NCI-H69 (cell line): ENCODE data around the gene ESAM.

ENCODE experiments used
- DNase-seq: peaks from one replicate; lab custom pipeline; 2025; lab: John Stamatoyannopoulos, UW

Gene ESAM

DNA sequence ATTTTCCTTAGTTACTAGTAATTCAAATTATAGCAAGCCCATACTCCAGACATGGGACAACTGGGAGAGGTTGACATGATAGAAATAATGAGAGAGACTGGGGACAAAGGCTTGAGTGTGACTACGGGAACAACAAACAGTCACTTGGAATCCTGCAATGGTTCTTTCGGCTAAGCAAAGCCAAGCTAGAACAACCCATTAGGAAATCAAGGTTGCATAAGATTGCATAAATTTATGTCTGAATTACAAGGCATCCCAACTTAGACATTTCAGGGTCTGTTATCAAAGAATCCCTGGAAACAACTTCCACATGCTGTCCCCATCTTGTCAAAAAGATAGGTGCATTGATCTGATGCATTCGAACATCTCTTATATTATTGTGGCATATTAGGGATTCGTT, 32.5 kb downstream of the ESAM start:
- no peak for DNase-seq

DNA sequence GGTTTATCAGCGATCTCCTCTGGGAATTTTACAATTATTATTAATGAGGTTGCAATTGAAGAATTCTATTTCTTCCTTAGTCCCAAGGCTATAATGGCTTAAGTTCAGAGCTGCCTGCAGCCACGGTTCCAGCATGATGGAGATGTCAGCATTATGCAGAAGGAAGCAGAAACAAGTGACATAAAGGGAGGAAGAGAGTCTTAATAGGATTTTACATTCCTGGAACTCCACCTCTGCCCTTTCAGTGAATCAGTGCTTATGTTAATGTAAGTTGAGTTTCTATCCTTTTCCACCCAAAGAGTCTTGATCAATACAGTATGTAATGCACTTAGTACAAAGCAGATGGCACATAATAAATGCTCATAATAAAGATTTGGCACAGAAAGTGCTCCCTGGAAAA, 34.0 kb downstream of the ESAM start:
- DNase-seq: no peak

- DNase-seq: no peak
These were observed 34.6 kb downstream of the ESAM start for GRCh38 chr11:124727474-124727873.

DNA sequence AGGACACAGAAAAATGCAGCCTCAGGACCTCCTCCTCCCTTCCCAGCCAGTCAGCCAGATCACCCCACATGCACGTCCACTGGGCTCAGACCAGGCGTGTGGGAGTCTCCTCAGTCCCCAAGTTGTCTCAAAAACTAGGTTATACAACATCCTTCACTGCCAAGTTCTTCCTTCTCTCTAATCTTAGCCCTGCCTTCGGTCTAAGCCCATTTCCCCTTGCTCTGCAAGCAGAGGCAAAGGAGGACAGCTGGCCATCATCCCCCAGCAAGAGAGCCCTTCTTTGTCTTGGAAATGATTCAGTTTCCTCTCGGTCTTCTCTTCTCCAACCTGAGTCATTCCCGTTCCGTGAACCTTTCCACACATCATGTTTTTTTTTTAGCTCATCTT, 36.4 kb downstream of the ESAM start:
- no peak for DNase-seq

GRCh38 chr11:124724979-124725718, 36.9 kb downstream of the ESAM start:
- DNase-seq: peak; percentile 43

- DNase-seq: no peak
These were observed 39.9 kb downstream of the ESAM start for GRCh38 chr11:124722176-124722575.

DNA sequence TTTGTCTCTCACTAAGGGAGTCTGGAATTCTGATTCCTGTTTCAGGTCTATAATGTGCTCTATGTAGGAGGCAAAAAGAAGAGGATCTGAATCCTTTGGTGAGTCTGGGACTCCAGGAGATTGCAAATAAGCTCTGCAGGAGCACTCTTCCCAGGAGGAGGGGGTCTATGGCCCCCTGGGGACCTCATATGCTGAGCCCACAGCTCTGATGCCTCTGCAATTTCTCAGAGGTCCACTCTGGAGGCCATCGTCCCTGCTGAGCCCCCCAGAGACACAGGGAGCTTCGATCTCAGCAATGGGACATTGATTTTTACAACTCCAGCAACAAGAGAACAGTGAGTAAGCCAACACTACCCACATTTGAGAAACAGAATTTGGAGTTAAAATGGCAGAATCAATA, 42.6 kb downstream of the ESAM start:
- no peak for DNase-seq

GRCh38 chr11:124718801-124719200, 43.3 kb downstream of the ESAM start:
- no peak for DNase-seq

DNA sequence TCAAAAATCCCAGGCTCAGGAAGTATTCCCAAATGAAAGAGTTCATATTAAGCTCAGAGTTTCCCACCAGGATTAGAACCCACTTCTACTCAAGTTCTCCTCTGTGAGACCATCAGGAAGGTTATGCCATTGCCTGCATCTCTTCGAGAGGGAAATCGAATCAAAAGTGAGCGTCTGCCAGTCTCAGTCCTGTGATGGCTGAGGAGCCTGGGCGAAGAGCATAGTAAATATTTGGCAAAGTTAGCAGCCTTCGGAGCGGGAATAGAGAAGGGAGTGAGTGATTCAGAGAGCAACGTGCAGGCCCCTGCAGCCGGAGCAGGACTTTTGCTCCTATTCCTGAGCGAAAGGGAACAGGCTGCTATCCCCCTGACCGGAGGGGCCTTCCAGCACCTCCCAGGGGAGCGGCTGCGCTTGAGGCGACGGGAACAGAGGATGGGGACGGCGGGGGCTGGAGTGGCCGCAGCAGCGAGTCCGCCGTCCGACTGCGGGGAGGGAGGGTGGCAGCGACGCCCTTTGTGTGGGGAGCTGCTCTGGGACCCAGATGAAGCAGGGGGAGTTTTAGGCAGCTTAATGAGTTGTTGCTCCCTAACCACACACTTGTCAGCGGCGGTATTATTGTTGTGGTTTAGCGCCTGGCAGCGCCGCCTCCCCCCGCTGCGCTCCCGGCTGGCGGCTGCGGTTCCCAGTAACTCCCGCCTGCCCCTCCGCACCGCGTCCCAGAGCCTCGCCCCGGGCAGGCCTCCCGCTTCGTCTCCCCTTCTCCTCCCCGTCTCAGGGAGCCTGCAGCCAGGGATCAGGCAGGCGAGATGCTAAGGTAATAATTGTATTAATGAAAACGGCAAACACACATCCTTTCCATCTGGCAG, 44.1 kb downstream of the ESAM start:
- DNase-seq: peak; percentile 70

GRCh38 chr11:124717421-124717785, 44.7 kb downstream of the ESAM start:
- DNase-seq: no peak

DNA sequence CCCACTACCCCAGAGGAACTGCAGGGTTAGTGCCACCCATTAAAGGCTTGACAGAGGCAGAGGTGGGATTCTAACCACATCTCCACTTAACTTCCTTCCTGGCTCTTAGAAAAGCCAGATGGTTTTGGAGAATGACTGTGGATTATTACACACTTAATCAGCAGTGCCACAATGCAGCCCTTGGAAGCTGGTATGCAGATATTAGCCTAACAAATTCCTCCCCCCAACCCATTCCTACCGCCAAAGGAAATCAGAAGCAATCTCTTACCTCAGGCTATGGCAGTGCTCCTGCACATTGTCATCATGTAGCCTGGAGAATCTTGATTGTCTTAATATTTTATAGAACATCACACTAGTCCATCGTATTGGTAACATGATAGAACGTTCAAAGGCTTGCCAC, 45.5 kb downstream of the ESAM start:
- no peak for DNase-seq

- DNase-seq: peak; percentile 64
These were observed 49.7 kb downstream of the ESAM start for GRCh38 chr11:124712392-124712791.

DNA sequence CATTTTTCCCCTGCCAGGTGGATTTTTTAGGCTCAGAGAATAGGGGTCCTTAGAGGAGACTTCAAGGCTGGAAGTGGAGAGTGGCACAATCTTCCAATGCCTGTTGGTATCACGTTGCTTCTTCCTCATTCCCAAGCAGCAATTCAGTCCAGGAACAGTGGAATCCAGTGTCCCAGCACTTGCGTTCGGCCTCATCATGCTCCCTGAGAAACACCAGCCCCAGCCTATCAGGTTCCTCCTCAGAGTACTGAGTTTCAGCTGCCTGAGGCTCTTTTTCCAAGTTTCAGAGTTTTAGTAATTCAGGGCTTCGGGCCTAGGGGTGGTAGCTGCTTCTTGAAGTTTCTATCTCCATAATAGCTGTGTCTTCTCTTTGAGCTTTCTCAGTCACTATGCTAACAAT, 54.3 kb downstream of the ESAM start:
- no peak for DNase-seq
